HG02870 (cell line): ENCODE data around the gene TGFBR3L.
"Not testable (repeated sequence)": the region's sequence is repeated elsewhere in the genome, so short reads cannot be mapped to it uniquely, and the experiment has no call there.

Experiments used
- ATAC-seq: cut with Tn5 transposase; IDR thresholded peaks from one replicate; pipeline ENCODE4 v1.9.1; 2021; ENCODE audit warnings: mild to moderate bottlenecking, moderate library complexity; ENCODE audit not compliant: unreplicated experiment

Gene TGFBR3L

DNA sequence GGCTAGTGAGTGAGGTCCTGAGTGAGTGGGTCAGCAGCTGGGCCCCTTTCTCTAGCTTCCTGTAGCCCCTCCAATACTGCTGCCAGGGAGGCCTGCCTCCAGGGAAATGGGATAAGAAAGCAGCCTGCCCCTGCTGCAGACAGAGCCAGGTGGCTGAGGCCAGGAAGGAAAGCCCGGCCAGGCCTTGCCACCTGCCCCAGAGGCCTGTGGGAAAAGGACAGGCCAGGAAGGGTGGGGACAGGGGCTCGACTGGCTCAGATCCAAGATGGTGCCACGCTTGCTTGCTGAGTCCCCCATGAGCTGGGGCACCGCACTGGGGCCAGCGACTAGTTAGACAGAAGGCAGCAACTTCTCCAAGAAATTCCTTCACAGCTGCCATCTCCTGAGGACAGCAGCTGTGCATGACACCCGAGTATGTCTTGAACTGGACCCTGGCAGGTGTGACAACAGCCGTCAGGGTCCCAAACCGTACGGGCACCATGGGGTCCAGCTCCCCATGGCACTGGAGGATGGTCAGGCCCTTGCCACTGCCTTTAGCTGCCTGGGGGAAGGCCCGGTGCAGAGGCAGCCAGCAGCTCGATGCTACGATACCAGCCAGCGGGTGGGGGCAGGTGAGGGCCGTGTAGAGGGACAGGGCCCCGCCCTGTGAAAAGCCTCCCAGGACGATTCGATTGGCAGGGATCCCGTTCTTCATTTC is 35.4 kb upstream of the TGFBR3L start:
- no peak for ATAC-seq

DNA sequence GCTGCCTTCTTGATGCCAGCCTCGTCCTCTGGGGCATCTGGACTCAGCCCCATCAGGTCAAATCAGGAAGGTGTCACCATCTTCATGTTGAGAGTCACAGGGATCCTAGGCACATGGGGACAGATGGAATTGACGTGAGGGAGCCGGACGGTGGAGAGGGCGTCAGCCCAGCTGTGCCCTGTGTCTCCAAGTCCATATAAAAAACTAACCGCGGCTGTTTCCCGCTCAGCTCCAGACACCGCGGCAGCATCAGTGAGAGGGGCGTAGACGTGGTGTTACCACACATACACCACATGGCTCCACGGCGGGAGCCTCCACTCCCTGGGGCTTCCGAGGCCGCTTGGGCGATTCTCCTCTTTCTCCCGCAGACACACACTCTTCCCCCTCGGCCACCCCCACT is 34.8 kb upstream of the TGFBR3L start:
- no peak for ATAC-seq

DNA sequence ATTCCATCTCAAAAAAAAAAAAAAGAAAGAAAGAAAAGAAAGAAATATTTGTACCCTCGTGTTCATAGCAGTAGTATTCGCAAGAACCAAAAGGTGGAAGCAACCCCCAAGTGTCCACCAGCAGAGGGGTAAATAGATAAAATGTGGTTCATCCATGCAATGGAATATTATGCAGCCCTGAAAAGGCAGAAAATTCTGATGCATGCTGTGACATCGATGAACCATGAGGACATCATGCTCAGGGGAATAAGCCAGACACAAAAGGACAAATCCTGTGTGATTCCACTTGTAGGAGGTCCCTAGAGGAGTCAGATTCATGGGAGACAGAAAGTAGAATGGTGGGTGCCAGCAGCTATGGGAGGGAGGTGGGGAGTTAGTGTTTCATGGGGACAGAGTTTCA is 32.7 kb upstream of the TGFBR3L start:
- no peak for ATAC-seq

DNA sequence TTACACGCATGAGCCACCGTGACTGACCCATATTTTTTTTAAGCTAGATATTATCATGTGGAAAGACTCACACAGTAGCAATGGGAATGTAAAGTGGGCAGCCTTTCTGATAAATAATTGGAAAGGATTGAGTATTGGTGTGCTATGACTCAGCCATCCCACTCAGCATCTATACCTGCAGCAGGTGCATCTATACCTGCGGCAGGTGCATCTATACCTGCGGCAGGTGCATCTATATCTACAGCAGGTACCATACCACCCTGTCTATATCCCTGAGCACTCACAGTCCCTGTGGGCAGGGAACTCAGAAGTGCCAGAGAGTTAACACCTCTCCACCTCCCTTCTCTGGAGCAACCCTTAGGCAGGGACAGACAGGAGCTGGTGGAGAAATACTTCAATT is 31.5 kb upstream of the TGFBR3L start:
- ATAC-seq = no peak

DNA sequence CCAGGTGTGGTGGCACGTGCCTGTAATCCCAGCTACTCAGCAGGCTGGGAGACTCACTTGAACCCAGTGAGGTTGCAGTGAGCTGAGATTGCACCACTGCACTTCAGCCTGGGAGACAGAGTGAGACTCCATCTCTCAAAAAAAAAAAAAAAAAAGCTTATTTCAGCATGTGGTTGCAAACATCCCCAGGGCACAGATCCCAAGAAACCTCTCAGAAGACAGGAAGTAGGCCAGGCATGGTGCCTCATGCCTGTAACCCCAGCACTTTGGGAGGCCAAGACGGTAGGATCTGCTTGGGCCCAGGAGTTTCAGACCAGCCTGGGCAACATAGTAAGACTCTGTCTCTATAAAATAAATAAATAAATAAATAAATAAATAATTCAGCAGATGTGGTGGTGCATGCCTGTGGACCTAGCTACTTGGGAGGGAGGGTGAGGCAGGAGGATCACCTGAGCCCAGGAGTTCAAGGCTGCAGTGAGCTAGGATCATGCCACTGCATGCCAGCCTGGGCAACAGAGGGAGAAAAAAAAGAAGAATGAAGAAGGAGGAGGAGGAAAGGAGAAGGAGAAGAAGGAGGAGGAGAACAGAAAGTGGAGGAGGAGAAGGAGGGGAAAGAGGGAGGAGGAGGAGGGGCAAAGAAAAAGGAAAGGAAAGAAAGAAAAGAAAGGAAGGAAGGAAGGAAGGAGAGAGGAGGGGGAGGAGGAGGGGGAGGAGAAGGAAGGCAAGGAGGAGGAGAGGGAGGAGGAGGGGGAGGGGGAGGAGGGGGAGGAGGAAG is 30.6 kb upstream of the TGFBR3L start:
- no peak for ATAC-seq

DNA sequence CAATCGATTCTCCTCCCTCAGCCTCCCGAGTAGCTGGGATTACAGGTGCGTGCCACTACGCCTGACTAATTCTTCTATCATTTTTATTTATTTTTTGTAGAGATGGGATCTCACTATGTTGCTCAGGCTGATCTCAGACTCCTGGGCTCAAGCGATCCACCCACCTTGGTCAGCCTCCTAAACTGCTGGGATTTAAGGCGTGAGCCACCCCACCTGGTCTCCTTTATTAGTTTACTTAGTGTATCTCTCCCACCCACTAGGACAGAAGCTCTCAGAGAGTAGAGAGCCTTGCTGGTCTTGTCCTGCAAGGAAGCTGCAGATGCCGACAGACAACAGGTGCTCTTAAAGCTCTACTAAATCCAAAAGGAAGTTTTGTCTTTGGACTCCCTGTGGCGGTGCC is 28.8 kb upstream of the TGFBR3L start:
- ATAC-seq = no peak

DNA sequence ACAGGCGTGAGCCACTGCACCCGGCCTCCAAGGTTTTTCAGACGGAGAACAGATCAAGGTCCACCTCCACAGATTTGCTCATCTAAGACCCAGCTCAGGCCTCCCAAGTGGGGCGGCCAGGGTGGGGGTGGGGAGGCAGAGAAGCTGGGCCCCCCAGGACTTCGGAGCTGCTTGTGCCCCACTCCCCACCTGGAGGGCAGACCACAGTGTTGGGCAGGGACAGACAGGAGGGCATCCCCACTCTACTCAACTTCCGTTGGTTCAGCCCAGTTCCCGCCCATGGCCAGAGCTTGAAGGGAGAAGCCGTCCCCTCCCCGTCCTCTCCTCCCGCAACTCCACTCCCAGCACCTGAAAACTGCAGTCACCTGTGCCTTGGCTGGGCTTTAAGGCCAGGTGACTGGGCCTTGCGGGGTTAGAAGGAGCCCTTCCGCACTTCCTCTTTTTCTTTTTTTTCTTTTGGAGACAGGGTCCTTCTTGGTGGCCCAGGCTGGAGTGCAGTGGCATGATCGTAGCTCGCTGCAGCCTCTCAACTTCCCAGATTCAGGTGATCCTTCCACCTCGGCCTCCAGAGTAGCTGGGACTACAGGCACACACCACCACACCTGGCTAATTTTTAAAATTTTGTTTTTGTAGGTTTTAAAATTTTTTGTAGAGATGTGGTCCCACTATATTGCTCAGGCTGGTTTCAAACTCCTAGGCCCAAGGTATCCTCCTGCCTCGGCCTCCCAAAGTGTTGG is 27.1 kb upstream of the TGFBR3L start:
- ATAC-seq = no peak

DNA sequence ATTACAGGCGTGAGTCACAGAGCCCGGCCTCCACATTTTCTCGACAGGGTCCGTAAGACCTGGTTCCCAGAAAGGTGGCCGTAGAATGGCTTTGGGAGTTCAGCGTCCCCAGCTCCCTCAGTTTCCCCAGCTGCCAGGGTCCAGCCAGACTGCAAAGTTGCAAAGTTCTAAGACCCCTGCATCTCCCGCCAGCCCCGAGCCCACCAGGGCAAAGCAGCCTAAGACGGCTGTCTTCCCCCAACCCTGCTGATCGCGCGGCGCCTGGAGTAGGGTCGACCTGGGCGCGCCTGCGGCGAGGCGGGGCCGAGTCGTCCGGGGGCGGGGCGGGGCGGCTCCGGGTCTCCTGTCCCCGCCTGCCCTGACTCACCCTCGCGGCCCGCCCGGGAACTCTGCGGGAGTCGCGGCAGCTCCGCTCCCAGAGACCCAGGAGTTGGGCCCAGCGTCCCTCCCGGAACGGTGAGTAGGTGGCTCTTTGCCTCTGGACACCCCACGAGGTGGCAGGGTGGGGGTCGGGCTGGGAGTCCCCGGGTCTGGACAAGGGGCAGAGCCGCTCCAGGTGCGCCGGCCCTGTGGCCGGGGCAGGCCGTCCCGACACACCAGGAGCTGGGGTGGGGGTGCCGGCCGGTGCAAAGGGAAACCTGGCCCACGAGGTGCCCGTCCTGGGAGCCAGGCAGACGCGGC is 26.3 kb upstream of the TGFBR3L start, which contains the start of gene LRRC8E:
Gene LRRC8E, plus strand, starts transcription at position 366 of the 681 bp plus-strand sequence. CDS start 7,094 bp downstream, outside the sequence.
- ATAC-seq = no peak

DNA sequence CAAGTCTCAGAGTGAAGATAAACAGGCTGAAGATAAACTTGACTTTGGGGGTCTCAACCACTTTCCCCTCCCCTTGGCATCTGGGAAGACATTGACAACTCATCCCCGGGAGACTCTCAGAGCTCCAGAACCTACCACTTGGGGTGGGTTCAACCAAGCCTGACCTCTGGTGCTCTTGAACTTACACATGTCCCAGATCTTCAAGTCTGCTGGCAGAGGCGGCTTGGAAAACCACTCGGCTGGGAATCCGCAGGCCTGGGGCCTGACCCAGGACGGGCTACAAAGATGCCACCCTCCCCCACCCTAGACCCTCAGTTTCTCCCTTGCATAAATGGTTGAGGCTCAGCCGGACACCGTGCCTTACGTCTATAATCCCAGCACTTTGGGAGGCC is 25.8 kb upstream of the TGFBR3L start:
- no peak for ATAC-seq

DNA sequence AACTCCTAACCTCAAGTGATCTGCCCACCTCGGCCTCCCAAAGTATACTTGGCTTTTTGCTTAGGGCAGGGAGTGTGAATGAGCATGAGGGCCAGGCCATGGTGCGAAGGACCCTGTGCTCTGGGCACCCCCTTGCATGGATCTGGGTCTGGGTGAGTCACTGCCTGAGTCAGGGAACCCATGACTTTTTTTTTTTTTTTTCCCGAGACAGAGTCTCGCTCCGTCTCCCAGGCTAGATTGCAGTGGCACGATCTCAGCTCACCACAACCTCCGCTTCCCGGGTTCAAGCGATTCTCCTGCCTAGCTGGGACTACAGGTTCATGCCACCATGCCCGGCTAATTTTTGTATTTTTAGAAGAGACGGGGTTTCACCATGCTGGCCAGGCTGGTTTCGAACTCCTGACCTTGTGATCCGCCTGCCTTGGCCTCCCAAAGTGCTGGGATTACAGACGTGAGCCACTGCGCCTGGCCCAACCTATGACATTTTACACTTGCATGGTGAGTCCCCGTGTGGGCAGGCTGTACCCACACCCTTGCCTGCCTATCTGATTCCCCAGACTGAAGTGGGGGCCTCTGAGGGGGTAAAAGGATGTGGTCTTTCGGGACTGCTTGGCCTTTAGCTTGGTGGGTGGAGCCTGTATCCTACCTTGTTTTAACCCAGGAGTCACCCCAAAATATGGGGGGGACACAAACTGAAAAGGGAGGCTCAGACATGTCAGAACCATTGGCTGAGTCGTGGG is 21.1 kb upstream of the TGFBR3L start:
- not testable (repeated sequence) for ATAC-seq

DNA sequence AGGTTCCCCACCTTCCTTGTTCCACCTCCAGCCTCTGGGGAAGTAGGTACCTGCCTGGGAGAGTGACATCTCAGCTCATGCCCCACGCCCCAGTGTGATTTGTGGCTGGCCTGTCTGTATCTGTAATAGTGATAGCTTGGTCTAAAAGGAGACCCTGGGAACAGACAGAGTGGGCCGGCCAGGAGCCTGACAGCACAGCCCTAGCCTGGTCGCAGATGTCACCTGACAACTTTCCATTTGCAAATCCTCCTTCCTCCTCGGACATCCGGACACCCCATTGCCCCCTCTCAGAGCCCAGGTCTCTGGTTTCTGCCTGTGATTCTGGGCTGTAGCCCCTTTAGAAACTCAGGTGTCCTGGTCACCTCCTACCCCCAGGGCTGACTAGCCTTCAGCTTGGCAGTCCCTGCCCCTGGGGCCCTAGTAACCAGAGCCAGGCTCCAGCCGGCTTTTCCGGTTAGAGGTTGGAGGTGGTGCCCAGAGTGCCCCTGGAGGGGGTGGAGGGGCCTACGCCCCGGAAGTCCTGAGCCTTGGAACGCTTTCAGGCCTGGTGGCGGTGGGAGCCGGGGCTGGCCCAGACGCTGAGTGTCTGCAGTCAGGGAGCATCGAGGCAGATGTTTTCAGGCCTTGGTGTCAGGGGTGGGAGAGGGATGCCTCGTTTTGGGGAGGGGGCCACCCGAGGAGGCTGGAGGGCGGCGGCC is 19.9 kb upstream of the TGFBR3L start:
- ATAC-seq = no peak

DNA sequence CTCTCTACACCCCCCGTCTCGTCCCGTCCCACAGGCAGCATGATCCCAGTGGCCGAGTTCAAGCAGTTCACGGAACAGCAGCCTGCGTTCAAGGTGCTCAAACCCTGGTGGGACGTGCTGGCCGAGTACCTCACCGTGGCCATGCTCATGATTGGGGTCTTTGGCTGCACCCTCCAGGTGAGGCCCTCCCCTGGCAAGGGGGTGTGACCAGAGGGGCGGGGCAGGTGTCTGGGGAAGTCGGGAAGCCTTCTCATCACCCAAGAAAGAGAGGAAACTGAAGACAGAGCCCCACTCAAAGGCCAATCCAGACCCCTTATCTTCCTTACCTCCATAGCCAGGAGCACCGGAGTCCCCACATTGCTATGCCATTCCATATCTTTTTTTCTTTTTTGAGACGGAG is 19.1 kb upstream of the TGFBR3L start:
- ATAC-seq = no peak

DNA sequence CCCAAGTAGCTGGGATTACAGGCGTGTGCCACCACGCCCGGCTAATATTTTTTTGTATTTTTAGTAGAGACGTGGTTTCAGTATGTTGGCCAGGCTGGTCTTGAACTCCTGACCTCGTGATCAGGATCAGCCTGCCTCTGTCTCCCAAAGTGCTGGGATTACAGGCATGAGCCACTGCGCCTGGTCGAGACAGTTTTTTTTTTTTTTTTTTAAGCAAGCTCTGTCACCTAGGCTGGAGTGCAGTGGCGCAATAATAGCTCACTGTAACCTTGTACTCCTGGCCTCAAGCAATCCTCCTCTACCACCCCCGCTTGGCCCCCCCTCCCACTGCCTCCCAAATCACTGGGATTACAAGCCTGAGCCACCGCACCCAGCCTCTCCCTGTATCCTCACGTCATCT is 17.3 kb upstream of the TGFBR3L start:
- no peak for ATAC-seq

DNA sequence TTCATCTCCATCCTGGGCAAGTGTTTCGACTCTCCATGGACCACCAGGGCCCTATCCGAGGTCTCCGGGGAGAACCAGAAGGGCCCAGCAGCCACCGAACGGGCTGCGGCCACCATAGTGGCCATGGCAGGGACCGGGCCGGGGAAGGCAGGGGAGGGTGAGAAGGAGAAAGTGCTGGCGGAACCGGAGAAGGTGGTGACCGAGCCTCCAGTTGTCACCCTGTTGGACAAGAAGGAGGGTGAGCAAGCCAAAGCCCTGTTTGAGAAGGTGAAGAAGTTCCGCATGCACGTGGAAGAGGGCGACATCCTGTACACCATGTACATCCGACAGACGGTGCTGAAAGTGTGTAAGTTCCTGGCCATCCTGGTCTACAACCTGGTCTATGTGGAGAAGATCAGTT is 15.7 kb upstream of the TGFBR3L start:
- ATAC-seq = no peak

DNA sequence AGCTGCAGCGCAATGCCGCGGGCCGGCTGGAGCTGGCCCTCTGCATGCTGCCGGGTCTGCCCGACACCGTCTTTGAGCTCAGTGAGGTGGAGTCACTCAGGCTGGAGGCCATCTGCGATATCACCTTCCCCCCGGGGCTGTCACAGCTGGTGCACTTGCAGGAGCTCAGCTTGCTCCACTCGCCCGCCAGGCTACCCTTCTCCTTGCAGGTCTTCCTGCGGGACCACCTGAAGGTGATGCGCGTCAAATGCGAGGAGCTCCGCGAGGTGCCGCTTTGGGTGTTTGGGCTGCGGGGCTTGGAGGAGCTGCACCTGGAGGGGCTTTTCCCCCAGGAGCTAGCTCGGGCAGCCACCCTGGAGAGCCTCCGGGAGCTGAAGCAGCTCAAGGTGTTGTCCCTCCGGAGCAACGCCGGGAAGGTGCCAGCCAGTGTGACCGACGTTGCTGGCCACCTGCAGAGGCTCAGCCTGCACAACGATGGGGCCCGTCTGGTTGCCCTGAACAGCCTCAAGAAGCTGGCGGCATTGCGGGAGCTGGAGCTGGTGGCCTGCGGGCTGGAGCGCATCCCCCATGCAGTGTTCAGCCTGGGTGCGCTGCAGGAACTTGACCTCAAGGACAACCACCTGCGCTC is 14.8 kb upstream of the TGFBR3L start:
- no peak for ATAC-seq

DNA sequence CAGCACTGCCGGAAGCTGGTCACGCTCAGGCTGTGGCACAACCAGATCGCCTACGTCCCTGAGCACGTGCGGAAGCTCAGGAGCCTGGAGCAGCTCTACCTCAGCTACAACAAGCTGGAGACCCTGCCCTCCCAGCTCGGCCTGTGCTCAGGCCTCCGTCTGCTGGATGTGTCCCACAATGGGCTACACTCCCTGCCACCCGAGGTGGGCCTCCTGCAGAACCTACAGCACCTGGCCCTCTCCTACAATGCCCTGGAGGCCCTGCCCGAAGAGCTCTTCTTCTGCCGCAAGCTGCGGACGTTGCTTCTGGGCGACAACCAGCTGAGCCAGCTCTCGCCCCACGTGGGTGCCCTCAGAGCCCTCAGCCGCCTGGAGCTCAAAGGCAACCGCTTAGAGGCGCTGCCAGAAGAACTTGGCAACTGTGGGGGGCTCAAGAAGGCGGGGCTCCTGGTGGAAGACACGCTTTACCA is 14.2 kb upstream of the TGFBR3L start:
- ATAC-seq = no peak

DNA sequence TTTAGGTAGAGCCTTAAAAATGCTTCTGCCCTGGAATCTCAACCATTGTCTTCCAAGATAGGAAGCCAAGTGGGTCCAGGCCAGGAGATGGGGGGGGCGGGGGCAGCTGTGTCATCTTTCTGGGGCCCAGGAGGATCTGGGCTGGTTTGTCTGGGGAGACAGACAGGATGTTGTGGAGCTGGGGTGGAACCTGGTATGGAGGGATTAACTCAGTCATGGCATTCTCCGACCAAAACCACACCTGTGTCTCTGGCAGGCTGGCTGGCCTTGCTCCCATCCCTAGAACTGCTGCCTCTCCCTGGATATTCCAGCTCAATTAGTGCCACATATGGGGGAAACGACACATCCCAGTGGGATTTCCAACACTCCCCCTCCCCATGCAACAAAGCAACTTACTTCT is 13.7 kb upstream of the TGFBR3L start:
- ATAC-seq = no peak

DNA sequence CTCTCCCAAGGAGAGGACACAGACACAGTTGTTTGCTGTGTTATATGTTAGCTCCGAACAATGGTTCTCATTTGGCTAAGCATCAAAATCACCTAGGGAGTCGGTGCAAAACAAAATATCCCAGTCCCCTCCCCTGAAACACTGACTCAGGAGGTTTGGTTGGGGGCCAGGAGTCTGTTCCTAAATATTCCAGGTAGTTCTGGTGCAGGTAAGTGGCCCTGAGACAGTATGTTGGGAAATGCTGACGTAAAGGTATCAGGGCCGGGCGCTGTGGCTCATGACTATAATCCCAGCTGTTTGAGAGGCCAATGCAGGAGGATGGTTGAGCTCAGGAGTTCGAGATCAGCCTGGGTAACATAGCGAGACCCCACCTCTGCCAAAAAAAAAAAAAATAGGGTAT is 13.3 kb upstream of the TGFBR3L start:
- no peak for ATAC-seq

DNA sequence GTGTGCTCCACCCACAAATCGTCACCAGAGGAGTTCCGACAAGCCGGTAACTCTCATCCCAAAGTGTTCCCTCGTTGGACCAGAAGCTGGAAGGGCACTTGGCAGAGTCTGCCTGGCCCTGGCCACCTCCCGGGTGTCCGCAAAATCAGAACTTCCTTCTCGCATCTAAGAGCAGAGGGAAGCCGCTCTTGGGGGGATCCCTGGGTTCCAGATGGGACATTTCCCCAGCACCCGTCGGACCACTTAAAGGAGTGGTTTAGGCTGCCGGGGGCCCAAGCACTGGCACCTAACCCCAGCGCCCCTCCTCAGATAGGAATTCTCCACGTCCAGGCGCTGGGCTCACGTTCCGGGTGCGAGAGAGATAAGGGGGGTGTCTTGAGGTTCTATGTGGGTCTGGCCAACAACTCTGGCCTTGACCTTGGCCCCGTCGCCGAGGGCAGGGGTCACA is 11.8 kb upstream of the TGFBR3L start:
- ATAC-seq = no peak
